ENCODE data around the gene CREBBP.

CREBBP gene

GRCh38 chr16:3920206-3920605 is 39.7 kb upstream of the CREBBP start:
- no peak overlapping the region for H4K8ac ChIP-seq (ENCODE audit: low read depth, low read length)
- no peak overlapping the region for H3K14ac ChIP-seq (ENCODE audit: low read length)
- no peaks in the 10 kb centered on the region for H3K79me1 ChIP-seq (ENCODE audit: low read length)
- DNase-seq, result no peak
- no peak overlapping the region for H3K4me3 ChIP-seq (ENCODE audit: low read depth, low read length)
- H3K4ac ChIP-seq (ENCODE audit: low read depth, low read length), result no peak overlapping the region
- H4K12ac ChIP-seq (ENCODE audit: low read depth, low read length), result no peak overlapping the region
- no CpG with 5 or more reads among the region's 8 CpGs for WGBS (ENCODE audit: extremely low coverage, insufficient coverage, insufficient read length)
- no peak overlapping the region for H3K4me2 ChIP-seq (ENCODE audit: low read length)
- H3K36me3 ChIP-seq (ENCODE audit: control insufficient read depth in 1 of 2, insufficient read depth in 2 of 2, low read length in 2 of 2), result no peaks in the 10 kb centered on the region
- H4K91ac ChIP-seq (ENCODE audit: low read depth, low read length), result no peak overlapping the region
- no peak overlapping the region for H2AK5ac ChIP-seq (ENCODE audit: low read length)
- peaks cover 0 to 2% of the 10 kb centered on the region in 2 experiments for H3K4me1 ChIP-seq (ENCODE audit: control insufficient read depth in 1 of 2, insufficient read depth in 2 of 2, low read length in 2 of 2)
- no peak overlapping the region for H2BK120ac ChIP-seq (ENCODE audit: insufficient read depth, low read length, poor library complexity)
- no peak overlapping the region for H3K9ac ChIP-seq (ENCODE audit: low read length)
- H3K27me3 ChIP-seq (ENCODE audit: insufficient read depth, low read length), result no peaks in the 10 kb centered on the region
- H2BK12ac ChIP-seq (ENCODE audit: low read length), result no peak overlapping the region
- H3K18ac ChIP-seq (ENCODE audit: low read length), result no peak overlapping the region
- H3K79me2 ChIP-seq (ENCODE audit: control insufficient read depth, insufficient read depth, low read length, poor library complexity), result no peaks in the 10 kb centered on the region
- peaks cover 10% of the 10 kb centered on the region for H3K9me3 ChIP-seq (ENCODE audit: insufficient read depth, low read depth, low read length)
- H3K23ac ChIP-seq (ENCODE audit: low read length), result no peak overlapping the region
- no peak overlapping the region for H2BK5ac ChIP-seq (ENCODE audit: low read depth, low read length, poor library complexity)
- no peak overlapping the region for H3K27ac ChIP-seq (ENCODE audit: low read depth, low read length)
- H2AFZ ChIP-seq (ENCODE audit: insufficient read depth, low read length, poor library complexity), result no peak overlapping the region

DNA sequence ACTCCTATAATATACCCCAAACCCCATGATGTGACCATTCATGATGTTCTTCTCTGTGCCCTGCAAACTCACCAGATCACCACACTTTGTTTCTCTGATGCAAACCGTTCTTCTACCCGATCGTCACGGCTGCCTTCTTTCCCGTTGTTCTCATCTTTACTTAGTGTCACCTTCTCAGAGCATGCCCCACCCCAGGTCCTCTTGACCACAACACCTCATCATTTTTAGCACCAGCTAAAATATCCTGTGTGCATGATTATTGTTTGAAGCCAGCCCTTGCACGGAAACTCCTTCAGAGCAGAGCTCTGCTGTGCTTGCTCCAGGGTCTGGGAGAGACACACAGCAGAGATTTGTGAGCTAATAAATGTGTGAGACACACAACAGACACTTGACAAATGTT is 38.9 kb upstream of the CREBBP start:
- Histone ChIP-seq H3K79me1 (ENCODE audit: low read length) (no peaks in the 10 kb centered on the region), H2BK120ac (ENCODE audit: insufficient read depth, low read length, poor library complexity) (no peak overlapping the region), H3K9me3 (ENCODE audit: insufficient read depth, low read depth, low read length) (peaks cover 10% of the 10 kb centered on the region), H3K4ac (ENCODE audit: low read depth, low read length) (no peak overlapping the region), H3K23ac (ENCODE audit: low read length) (no peak overlapping the region), H4K12ac (ENCODE audit: low read depth, low read length) (no peak overlapping the region), H2BK5ac (ENCODE audit: low read depth, low read length, poor library complexity) (no peak overlapping the region), H3K79me2 (ENCODE audit: control insufficient read depth, insufficient read depth, low read length, poor library complexity) (no peaks in the 10 kb centered on the region), H3K18ac (ENCODE audit: low read length) (no peak overlapping the region), H2BK12ac (ENCODE audit: low read length) (no peak overlapping the region), H3K4me1 (ENCODE audit: control insufficient read depth in 1 of 2, insufficient read depth in 2 of 2, low read length in 2 of 2) (peaks cover 0 to 3% of the 10 kb centered on the region in 2 experiments), H3K27ac (ENCODE audit: low read depth, low read length) (no peak overlapping the region), H3K9ac (ENCODE audit: low read length) (no peak overlapping the region), H3K14ac (ENCODE audit: low read length) (no peak overlapping the region), H3K36me3 (ENCODE audit: control insufficient read depth in 1 of 2, insufficient read depth in 2 of 2, low read length in 2 of 2) (no peaks in the 10 kb centered on the region), H3K4me3 (ENCODE audit: low read depth, low read length) (no peak overlapping the region), H2AK5ac (ENCODE audit: low read length) (no peak overlapping the region), H3K27me3 (ENCODE audit: insufficient read depth, low read length) (no peaks in the 10 kb centered on the region), H4K8ac (ENCODE audit: low read depth, low read length) (no peak overlapping the region), H3K4me2 (ENCODE audit: low read length) (no peak overlapping the region), H2AFZ (ENCODE audit: insufficient read depth, low read length, poor library complexity) (no peak overlapping the region), H4K91ac (ENCODE audit: low read depth, low read length) (no peak overlapping the region)
- no peak for DNase-seq
- no CpG with 5 or more reads among the region's 6 CpGs for WGBS (ENCODE audit: extremely low coverage, insufficient coverage, insufficient read length)

GRCh38 chr16:3915426-3916260 is 35.1 kb upstream of the CREBBP start:
- H3K79me2 ChIP-seq (ENCODE audit: control insufficient read depth, insufficient read depth, low read length, poor library complexity), result no peaks in the 10 kb centered on the region
- peaks cover 0 to 3% of the 10 kb centered on the region in 2 experiments for H3K4me1 ChIP-seq (ENCODE audit: control insufficient read depth in 1 of 2, insufficient read depth in 2 of 2, low read length in 2 of 2)
- H4K8ac ChIP-seq (ENCODE audit: low read depth, low read length), result no peak overlapping the region
- H3K27me3 ChIP-seq (ENCODE audit: insufficient read depth, low read length), result no peaks in the 10 kb centered on the region
- no peaks in the 10 kb centered on the region for H3K36me3 ChIP-seq (ENCODE audit: control insufficient read depth in 1 of 2, insufficient read depth in 2 of 2, low read length in 2 of 2)
- H2BK120ac ChIP-seq (ENCODE audit: insufficient read depth, low read length, poor library complexity), result no peak overlapping the region
- H3K14ac ChIP-seq (ENCODE audit: low read length), result no peak overlapping the region
- DNase-seq, result no peak
- H3K9ac ChIP-seq (ENCODE audit: low read length), result no peak overlapping the region
- H3K4me3 ChIP-seq (ENCODE audit: low read depth, low read length), result no peak overlapping the region
- no peak overlapping the region for H4K12ac ChIP-seq (ENCODE audit: low read depth, low read length)
- no peak overlapping the region for H4K91ac ChIP-seq (ENCODE audit: low read depth, low read length)
- H3K4ac ChIP-seq (ENCODE audit: low read depth, low read length), result no peak overlapping the region
- no peak overlapping the region for H2AK5ac ChIP-seq (ENCODE audit: low read length)
- WGBS (ENCODE audit: extremely low coverage, insufficient coverage, insufficient read length), result no CpG with 5 or more reads among the region's 17 CpGs
- H3K79me1 ChIP-seq (ENCODE audit: low read length), result no peaks in the 10 kb centered on the region
- H3K4me2 ChIP-seq (ENCODE audit: low read length), result no peak overlapping the region
- no peak overlapping the region for H3K23ac ChIP-seq (ENCODE audit: low read length)
- H2BK12ac ChIP-seq (ENCODE audit: low read length), result no peak overlapping the region
- H3K9me3 ChIP-seq (ENCODE audit: insufficient read depth, low read depth, low read length), result peaks cover 10% of the 10 kb centered on the region
- H2AFZ ChIP-seq (ENCODE audit: insufficient read depth, low read length, poor library complexity), result no peak overlapping the region
- no peak overlapping the region for H2BK5ac ChIP-seq (ENCODE audit: low read depth, low read length, poor library complexity)
- no peak overlapping the region for H3K18ac ChIP-seq (ENCODE audit: low read length)
- H3K27ac ChIP-seq (ENCODE audit: low read depth, low read length), result no peak overlapping the region

DNA sequence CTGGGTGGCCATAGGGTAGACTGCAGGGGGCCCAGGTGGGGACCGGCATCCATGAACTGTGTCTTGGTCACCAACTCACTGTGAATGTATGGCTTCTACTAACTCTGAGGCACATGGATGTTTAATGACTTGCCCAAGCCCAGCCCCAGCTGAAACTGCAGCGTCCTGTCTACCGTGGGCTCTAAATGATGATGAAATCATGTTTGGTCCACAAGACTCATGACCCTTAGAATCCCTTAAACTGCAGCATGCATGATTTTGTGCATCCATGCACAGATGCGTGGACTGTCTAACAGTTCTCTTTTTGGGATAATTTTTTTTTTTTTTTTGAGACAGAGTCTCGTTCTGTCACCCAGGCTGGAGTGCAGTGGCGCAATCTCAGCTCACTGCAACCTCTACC is 32.4 kb upstream of the CREBBP start:
- H3K18ac ChIP-seq (ENCODE audit: low read length), result no peak overlapping the region
- H3K36me3 ChIP-seq (ENCODE audit: control insufficient read depth in 1 of 2, insufficient read depth in 2 of 2, low read length in 2 of 2), result no peaks in the 10 kb centered on the region
- H2BK5ac ChIP-seq (ENCODE audit: low read depth, low read length, poor library complexity), result no peak overlapping the region
- H3K9ac ChIP-seq (ENCODE audit: low read length), result no peak overlapping the region
- no peak overlapping the region for H3K4ac ChIP-seq (ENCODE audit: low read depth, low read length)
- H3K79me2 ChIP-seq (ENCODE audit: control insufficient read depth, insufficient read depth, low read length, poor library complexity), result no peaks in the 10 kb centered on the region
- H3K9me3 ChIP-seq (ENCODE audit: insufficient read depth, low read depth, low read length), result peaks cover 6% of the 10 kb centered on the region
- H3K4me1 ChIP-seq (ENCODE audit: control insufficient read depth in 1 of 2, insufficient read depth in 2 of 2, low read length in 2 of 2), result peaks cover 0 to 3% of the 10 kb centered on the region in 2 experiments
- no peak for DNase-seq
- no peak overlapping the region for H3K23ac ChIP-seq (ENCODE audit: low read length)
- H3K27me3 ChIP-seq (ENCODE audit: insufficient read depth, low read length), result no peaks in the 10 kb centered on the region
- no peak overlapping the region for H2AFZ ChIP-seq (ENCODE audit: insufficient read depth, low read length, poor library complexity)
- H4K8ac ChIP-seq (ENCODE audit: low read depth, low read length), result no peak overlapping the region
- H3K79me1 ChIP-seq (ENCODE audit: low read length), result no peaks in the 10 kb centered on the region
- WGBS (ENCODE audit: extremely low coverage, insufficient coverage, insufficient read length), result no CpG with 5 or more reads among the region's 6 CpGs
- H3K4me2 ChIP-seq (ENCODE audit: low read length), result no peak overlapping the region
- no peak overlapping the region for H2BK12ac ChIP-seq (ENCODE audit: low read length)
- no peak overlapping the region for H2BK120ac ChIP-seq (ENCODE audit: insufficient read depth, low read length, poor library complexity)
- no peak overlapping the region for H3K4me3 ChIP-seq (ENCODE audit: low read depth, low read length)
- no peak overlapping the region for H4K12ac ChIP-seq (ENCODE audit: low read depth, low read length)
- H4K91ac ChIP-seq (ENCODE audit: low read depth, low read length), result no peak overlapping the region
- no peak overlapping the region for H3K27ac ChIP-seq (ENCODE audit: low read depth, low read length)
- H3K14ac ChIP-seq (ENCODE audit: low read length), result no peak overlapping the region
- H2AK5ac ChIP-seq (ENCODE audit: low read length), result no peak overlapping the region
